GM19099 (cell line): ENCODE results near the gene MFNG.

Experiments used
- POLR2A ChIP-seq: IDR thresholded peaks from 3 replicates; pipeline ENCODE4 v1.6.1; 2011; ENCODE audit warnings: low read depth; ENCODE audit not compliant: insufficient read length; ENCODE audit errors: extremely low read depth

MFNG gene

DNA sequence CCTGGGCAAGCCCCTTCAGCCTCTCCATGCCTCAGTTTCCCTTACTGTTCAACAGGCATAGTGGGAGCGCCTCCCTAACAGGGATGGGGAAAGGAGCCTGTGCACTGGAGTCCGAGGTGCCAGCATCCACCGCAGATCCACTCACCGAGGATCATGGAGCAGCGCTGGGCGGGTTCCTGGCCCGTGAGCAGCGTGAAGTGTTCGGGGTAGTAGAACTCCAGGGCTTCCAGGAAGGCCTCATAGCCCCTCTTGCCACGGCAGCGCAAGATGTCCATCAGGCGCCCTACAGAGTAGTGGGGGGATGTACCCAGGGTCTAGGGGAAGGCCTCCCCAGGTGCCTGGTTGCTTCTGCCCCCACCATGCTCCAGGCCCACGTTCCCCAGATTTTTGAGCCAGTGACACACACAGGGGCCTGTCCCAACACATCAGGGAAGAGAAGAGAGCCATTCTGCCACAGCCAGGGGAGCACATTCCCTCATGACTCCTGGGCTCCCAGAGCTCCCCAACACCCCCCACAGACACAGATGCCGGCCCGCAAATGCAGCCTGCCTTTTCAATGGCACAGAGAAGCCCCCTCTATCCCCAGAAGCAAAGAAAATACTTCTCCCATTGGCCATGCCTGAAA is 31.8 kb upstream of the MFNG start:
- TF ChIP-seq POLR2A = no peak

DNA sequence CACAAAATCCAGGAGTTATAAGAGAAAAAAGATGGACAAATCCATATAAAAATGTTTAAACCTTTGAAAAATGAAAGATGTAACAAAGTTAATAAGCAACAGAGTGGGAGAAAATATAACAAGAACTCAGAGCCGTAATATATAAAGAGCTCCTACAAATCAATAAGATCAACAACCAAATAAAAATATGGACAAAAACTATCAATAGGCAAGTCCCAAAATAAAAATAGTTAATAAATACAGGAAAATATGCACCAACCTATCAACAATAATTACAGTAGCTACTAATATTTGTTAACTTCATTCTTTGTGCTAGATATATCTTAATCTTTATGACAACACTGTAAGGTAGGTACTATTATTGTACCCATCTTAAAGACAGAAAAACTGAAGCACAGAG is 30.3 kb upstream of the MFNG start:
- TF ChIP-seq POLR2A = no peak

DNA sequence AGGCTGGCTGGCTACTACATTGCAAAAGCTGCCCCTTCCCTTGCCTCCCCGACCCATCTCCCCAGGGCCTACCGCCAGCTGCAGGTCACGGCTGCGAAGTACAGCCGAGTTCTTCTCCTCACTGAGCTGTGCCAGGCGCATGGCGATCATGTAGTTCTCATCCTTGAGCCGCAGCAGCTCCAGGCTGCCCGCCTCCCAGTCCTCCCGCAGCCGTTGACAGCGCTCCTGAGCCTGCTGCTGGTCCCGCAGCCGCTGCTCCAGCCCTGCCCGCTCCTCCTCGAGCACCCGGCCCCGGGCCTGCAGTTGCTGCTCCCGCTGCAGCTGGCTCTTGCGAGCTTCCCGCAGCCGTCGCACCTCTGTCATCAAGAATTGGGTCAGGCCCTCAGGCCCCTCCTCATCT is 29.7 kb upstream of the MFNG start:
- TF ChIP-seq POLR2A = no peak

DNA sequence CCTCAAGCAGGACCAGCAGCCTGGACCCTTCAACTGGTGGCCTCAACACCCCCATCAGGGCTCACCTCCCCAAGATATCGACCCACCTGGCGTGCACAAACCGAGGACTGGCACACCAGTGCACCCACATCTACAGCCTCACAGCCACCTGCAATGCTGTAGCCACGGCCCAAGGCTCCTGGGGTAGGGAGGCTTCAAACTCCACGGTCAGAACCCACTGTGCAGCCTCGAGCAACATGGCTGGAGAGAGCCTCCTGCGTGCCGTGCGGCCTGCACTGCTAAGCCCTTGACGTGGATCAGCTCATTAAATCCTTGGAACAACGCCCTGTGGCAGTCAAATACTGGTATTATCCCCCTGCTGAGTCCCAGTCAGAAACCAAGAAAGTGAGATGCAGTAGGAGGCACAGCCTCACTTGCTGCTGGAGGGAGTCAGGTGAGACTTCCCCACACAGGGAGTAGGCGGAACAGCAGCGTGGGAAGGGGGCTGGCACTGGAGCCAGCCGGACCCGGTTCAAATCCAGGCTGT is 28.4 kb upstream of the MFNG start:
- no peak for TF ChIP-seq POLR2A

DNA sequence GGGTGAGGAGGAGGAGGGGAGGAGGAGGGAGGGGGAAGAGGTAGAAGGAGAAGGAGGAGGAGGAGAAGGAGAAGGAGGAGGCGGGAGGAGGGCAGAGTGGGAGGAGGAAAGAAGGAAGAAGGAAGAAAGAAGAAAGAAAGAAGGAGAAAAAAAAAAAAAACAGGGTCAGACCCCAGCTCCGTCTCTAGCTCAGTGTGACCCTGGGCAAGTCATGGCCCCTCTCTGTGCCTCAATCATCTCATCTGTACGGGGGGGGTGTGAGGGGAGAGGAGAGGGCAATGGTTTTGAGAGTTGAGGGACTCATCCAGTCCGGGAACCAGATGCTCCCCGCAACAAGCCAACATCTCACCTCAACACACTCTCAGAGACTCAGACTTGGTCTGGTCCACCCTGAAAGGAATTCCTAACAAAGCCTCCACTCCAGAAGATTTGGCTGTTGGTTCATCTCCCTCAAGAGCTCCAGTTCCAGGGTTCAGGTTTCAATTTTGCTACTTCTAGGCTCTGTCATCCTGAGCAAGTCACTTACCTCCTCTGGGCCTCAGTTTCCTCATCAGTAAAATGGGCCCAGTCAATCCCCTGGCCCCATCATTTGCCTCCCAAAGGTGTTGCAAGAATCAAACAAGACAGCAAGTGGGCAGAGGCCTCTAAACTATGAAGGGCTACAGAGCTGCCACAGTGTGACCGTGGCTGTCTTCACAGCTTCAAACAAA is 25.4 kb upstream of the MFNG start:
- no peak for TF ChIP-seq POLR2A

DNA sequence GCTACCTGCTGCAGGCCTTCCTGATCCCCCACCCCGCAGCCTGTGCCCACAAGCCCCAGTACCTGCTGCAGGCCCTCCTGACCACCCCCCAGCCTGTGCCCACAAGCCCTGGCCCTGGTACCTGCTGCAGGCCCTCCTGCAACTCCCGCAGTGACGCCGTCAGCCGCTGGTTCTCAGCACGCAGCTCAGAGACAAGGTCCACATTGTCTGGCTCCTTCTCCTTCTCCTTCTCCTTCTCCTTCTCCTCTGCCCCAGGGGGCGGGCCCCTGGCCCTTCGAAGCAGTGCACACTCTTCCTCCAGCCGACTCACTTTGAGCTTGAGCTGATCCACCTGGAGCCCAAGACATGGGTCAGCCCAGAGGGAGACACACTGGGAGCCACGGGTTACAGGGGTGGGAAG is 23.9 kb upstream of the MFNG start:
- no peak for TF ChIP-seq POLR2A

DNA sequence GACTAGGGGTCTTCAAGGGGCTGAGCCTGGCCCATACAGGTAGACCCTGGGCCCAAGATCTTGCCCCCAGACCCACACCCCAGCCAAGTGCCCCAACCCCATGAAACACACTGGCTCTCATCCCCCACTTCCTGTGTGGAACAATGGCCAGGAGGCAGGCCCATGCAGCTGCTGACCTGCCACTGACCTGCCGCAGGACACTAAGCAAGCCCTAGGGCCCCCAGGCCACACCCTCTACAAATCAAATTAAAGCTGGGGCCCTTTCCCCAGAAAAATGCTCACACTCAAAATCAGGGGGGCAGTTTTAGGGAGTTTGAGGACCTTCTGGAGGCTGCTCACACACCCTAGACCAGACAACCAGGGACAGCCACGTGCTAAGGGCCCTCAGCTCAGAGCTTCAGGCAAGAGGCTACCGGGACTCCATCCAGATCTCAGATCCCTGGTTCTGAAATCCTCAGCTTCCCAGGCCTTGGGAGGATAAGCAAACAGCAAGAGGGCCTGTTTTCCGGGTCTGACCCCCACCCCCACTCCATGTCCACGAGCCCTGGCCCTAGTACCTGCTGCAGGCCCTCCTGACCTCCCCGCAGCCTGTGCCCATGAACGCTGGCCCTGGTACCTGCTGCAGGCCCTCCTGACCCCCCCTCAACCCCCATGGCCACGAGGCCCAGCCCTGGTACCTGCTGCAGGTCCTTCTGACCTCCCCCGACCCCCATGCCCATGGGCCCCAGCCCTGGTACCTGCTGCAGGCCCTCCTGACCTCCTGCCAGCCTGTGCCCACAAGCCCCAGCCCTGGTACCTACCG is 23.1 kb upstream of the MFNG start:
- TF ChIP-seq POLR2A = no peak

DNA sequence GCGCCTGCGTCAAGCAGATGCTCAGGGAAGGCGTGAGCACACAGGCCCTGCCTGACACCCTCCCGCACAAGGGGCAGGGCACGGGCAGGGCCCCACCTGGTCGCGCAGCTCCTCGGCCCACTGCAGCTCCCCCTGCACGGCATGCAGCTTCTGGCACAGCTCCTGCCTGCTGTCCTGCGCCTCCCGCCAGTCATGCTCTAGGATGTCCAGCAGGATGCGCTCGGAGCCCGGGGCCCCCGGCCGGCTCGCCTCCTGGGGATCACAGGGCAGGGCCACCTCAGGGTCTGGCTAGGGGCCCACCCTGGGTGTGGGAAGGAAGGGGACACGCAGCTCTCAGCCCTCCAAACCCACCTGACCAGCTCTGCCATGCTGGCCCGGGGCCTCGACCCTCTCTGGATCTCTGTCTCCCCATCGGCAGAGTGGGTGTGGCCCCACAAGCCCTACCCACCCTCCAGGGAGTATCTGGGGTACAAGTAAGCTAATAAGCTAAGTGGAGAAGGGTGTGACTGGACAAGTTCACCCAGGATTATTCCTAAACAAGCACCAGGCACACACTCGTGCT is 22.3 kb upstream of the MFNG start:
- TF ChIP-seq POLR2A = no peak

DNA sequence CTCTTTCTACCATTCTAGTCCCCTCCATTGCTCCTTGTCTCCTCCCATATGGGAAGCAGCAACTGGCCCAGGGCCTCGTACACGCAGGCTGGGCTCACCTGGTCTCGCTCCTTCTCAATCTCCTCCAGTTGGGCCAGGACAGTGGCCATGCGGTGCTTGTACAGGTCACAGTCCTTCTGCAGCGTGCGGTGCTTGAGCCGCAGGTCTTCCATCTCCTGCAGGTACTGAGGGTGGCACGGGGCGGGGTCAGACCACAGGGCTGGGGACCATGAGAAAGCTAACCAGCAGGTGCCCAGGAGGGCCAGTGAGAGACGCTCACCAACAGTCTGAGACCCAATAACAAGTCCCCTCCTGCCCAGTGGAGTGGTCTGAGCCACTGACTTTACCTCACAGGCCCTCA is 21.5 kb upstream of the MFNG start:
- TF ChIP-seq POLR2A = no peak

DNA sequence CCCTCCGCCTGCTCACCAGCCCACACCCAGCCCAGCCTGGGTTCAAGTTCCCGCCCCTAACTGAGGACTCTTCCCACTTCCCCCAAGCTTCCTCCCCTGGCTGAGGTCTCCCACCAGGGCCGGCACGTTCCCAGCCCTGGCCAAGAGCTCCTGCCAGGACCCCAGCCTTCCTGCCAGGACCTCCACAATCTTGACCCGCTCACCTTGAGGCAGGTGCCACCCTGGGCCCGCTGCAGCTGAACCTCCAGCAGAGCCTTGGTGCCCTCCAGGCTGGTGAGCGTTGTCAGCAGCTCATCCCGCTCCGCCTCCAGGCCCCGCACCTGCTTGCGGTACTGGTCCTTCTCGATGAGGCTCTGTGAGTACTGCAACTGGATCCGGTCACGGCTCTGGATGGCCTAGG is 19.8 kb upstream of the MFNG start:
- TF ChIP-seq POLR2A = no peak

DNA sequence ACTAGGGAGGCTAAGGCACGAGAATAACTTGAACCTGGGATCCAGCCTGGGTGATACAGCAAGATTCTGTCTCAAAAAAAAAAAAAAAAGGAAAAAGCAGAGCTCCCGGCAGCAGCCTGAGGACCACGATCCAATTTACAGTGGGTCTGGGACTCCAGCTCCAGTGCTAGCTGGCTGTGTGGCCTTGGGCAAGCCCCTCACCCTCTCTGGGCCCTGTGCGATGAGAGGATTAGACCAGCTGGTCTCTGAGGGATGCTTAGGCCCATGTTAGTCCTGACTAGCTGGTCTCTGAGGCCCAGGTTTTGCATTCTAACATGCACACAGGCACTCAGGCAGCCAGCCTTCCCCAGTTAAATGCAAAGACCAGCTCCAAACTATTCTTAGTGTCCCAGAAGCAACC is 19.4 kb upstream of the MFNG start:
- no peak for TF ChIP-seq POLR2A

DNA sequence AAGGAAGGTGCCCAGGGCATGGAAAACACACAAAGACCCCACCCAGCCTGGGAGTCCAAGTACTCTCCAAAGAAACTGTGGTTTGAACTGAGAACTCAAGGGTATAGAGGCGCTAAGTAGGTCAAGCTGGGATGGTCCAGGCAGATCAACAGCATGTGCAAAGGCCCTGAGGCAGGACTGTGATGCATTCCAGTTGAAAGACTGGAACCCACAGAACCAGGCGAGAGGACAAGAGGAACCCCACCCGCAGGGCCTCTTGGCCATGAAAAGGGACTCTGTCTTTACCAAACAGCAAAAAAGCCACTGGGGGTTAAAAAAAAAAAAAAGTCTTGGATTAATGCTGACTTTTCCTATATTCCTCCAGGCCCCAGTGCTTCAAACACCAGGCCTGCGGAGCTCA is 18.8 kb upstream of the MFNG start:
- TF ChIP-seq POLR2A = no peak

DNA sequence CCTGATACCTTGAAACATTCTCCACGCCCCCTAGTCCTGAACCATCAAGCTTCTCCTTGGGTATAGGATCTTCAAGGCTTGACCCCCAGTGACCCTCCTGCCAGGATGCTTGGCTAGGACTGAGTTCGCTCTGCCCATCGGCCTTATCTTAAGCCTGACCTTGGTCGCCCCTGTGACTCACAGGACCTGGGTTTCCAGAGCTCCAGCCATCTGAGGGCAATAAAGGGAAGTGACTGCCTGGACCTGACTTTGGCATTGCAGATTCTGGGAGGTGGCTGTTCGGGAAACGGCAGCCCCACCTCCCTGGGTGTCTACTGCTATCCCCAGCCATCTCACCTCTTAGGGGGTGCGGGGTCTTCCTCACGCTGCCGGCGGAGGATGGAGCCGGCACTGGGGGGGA is 17.7 kb upstream of the MFNG start:
- no peak for TF ChIP-seq POLR2A

DNA sequence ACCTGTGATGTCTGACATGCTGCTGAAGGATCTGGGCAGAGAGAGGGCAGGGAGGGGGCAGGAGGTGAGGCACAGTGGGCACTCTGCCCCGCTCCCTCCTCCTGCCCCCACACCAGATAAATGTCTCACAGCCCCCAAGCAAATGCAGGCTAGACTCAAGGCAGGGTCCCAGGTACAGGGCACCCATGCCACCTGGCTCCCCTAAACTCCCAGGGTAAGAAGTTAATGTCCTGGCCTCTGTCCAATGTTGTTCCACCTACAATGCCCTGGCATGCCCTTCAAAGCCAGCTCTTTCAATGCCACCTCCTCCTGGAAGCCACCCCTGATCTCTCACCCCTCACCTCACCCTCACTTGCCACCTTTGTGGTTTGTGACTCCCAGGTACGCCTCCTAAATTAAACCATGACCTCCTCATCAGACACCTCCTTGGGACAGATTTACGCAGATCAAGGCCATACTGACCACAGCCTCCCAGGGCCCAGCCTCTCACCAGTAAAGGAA is 17.0 kb upstream of the MFNG start:
- no peak for TF ChIP-seq POLR2A
